ENCODE results near the gene NBEA. TPM values are rescaled to one million over a fixed set of nuclear protein-coding genes. Genes with fewer than 3 reads are reported as not detected.

Gene NBEA
- total and polyA plus RNA-seq, 2 experiments from 2014 or later, result 9.1 to 29.1 TPM

DNA sequence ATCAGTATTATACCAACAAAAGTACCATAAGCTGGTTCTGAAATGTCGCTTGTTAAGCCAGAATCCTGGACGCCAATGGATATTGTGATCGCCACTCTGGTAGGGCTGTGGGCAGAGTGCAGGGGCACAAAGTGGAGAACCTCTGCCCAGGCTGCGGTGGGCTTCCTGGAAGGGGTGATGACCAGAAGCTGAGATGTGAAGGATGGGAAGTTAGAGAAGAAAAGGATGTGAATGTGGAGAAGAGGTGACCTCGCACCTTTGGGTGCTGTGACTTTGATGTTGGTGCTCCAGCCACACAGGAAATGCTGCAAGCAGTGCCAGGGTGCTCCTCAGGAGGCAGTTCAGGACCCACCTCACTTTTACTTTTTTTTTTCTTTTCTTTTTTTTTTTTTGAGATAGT lies 742.4 kb downstream of the NBEA start (continued):
- TF ChIP-seq, protein P1, sequence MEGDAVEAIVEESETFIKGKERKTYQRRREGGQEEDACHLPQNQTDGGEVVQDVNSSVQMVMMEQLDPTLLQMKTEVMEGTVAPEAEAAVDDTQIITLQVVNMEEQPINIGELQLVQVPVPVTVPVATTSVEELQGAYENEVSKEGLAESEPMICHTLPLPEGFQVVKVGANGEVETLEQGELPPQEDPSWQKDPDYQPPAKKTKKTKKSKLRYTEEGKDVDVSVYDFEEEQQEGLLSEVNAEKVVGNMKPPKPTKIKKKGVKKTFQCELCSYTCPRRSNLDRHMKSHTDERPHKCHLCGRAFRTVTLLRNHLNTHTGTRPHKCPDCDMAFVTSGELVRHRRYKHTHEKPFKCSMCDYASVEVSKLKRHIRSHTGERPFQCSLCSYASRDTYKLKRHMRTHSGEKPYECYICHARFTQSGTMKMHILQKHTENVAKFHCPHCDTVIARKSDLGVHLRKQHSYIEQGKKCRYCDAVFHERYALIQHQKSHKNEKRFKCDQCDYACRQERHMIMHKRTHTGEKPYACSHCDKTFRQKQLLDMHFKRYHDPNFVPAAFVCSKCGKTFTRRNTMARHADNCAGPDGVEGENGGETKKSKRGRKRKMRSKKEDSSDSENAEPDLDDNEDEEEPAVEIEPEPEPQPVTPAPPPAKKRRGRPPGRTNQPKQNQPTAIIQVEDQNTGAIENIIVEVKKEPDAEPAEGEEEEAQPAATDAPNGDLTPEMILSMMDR (conservative IDR thresholded peaks at IDR 0.05; ENCODE audit: low read depth in 2 of 2), result no peak
- TF ChIP-seq EZH2 (IDR thresholded peaks at IDR 0.05; ENCODE audit: low read depth, unreplicated experiment) (no peak), ZNF331 (CRISPR knock-in tag; IDR thresholded peaks at IDR 0.05; ENCODE audit: low read depth) (no peak), EZH2phosphoT487 (IDR thresholded peaks at IDR 0.05; ENCODE audit: unreplicated experiment) (no peak), STAT1 (IDR thresholded peaks at IDR 0.05; ENCODE audit: unreplicated experiment) (no peak), JUNB (IDR thresholded peaks at IDR 0.05; ENCODE audit: unreplicated experiment) (no peak)
- TF ChIP-seq, protein P2, sequence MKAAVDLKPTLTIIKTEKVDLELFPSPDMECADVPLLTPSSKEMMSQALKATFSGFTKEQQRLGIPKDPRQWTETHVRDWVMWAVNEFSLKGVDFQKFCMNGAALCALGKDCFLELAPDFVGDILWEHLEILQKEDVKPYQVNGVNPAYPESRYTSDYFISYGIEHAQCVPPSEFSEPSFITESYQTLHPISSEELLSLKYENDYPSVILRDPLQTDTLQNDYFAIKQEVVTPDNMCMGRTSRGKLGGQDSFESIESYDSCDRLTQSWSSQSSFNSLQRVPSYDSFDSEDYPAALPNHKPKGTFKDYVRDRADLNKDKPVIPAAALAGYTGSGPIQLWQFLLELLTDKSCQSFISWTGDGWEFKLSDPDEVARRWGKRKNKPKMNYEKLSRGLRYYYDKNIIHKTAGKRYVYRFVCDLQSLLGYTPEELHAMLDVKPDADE (IDR thresholded peaks at IDR 0.05), result no peak
- TF ChIP-seq, protein P3, sequence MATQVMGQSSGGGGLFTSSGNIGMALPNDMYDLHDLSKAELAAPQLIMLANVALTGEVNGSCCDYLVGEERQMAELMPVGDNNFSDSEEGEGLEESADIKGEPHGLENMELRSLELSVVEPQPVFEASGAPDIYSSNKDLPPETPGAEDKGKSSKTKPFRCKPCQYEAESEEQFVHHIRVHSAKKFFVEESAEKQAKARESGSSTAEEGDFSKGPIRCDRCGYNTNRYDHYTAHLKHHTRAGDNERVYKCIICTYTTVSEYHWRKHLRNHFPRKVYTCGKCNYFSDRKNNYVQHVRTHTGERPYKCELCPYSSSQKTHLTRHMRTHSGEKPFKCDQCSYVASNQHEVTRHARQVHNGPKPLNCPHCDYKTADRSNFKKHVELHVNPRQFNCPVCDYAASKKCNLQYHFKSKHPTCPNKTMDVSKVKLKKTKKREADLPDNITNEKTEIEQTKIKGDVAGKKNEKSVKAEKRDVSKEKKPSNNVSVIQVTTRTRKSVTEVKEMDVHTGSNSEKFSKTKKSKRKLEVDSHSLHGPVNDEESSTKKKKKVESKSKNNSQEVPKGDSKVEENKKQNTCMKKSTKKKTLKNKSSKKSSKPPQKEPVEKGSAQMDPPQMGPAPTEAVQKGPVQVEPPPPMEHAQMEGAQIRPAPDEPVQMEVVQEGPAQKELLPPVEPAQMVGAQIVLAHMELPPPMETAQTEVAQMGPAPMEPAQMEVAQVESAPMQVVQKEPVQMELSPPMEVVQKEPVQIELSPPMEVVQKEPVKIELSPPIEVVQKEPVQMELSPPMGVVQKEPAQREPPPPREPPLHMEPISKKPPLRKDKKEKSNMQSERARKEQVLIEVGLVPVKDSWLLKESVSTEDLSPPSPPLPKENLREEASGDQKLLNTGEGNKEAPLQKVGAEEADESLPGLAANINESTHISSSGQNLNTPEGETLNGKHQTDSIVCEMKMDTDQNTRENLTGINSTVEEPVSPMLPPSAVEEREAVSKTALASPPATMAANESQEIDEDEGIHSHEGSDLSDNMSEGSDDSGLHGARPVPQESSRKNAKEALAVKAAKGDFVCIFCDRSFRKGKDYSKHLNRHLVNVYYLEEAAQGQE (IDR thresholded peaks at IDR 0.05; ENCODE audit: unreplicated experiment), result no peak

DNA sequence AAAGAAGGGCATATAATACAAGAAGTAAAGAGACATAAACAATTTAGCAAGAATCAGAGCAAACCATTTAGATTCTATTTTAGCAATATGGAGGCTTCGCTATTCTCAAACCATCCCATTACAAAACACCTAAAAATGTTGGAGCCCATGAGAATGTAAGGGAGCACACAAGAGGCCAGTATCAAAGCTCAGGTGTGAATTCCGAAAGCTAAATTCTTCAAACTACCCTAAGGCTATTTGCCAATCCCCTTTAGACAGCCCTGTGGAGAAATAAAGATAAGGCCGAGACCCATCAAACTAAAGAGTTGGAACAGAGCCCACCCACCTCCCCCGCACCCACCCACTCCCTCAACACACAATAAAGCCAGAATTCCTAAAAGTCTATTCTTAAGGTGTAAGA lies 745.3 kb downstream of the NBEA start:
- Mint-ChIP-seq H3K4me3 (no peak overlapping the region), H3K27me3 (ENCODE audit: insufficient read depth, low read depth, poor library complexity) (peaks cover 9% of the 10 kb centered on the region), H3K4me1 (no peaks in the 10 kb centered on the region), H3K9me3 (no peaks in the 10 kb centered on the region), H3K36me3 (ENCODE audit: low read depth) (no peaks in the 10 kb centered on the region), H3K27ac (no peak overlapping the region)
- ATAC-seq (no peak), DNase-seq (ENCODE audit: low spot score) (no peak)
- H3K9me2 ChIP-seq (ENCODE audit: insufficient read depth), result no peaks in the 10 kb centered on the region
- H3K4me3 ChIP-seq, result no peak overlapping the region
- H3K4me1 ChIP-seq (ENCODE audit: insufficient read depth), result no peaks in the 10 kb centered on the region
- H2AFZ ChIP-seq, result no peak overlapping the region
- no peak overlapping the region for H3K27ac ChIP-seq (ENCODE audit: low read depth)
- H3F3A ChIP-seq (replicated peaks; ENCODE audit: low read depth), result no peaks in the 10 kb centered on the region
- H3K4me2 ChIP-seq, result no peak overlapping the region
- H4K20me1 ChIP-seq (replicated peaks; ENCODE audit: insufficient read depth), result no peaks in the 10 kb centered on the region
- no peaks in the 10 kb centered on the region for H3K79me2 ChIP-seq (replicated peaks; ENCODE audit: insufficient read depth)
- no peaks in the 10 kb centered on the region for H3K27me3 ChIP-seq (ENCODE audit: insufficient read depth)
- H3K36me3 ChIP-seq (ENCODE audit: insufficient read depth), result no peaks in the 10 kb centered on the region
- TF ChIP-seq, protein P3 (IDR thresholded peaks at IDR 0.05; ENCODE audit: unreplicated experiment), result no peak
- TF ChIP-seq EZH2phosphoT487 (IDR thresholded peaks at IDR 0.05; ENCODE audit: unreplicated experiment) (no peak), NANOG (IDR thresholded peaks at IDR 0.05; ENCODE audit: borderline replicate concordance) (no peak)
- TF ChIP-seq, protein P2 (IDR thresholded peaks at IDR 0.05), result no peak

All from GM23338 (cell line).